CD4-positive, alpha-beta T cell treated with Interferon gamma for 1 hour (primary cell): ENCODE data around the gene CCDC27.
"Not testable (repeated sequence)": the region's sequence is repeated elsewhere in the genome, so short reads cannot be mapped to it uniquely, and the experiment has no call there.

Source experiments
- DNase-seq: peaks from one replicate; pipeline ENCODE4 v3.0.0-alpha.2; 2020

Gene CCDC27

GRCh38 chr1:3738943-3739342 lies 13.3 kb upstream of the CCDC27 start:
- DNase-seq: no peak

- DNase-seq: no peak
Observed at GRCh38 chr1:3740042-3740441, 12.2 kb upstream of the CCDC27 start.

- DNase-seq: no peak
Observed at GRCh38 chr1:3740752-3741151, 11.5 kb upstream of the CCDC27 start.

- DNase-seq: no peak
Observed at GRCh38 chr1:3741566-3742438, 10.4 kb upstream of the CCDC27 start.

GRCh38 chr1:3742439-3743298 lies 9.6 kb upstream of the CCDC27 start:
- DNase-seq: no peak

GRCh38 chr1:3743421-3743820 lies 8.8 kb upstream of the CCDC27 start:
- DNase-seq: no peak

GRCh38 chr1:3743826-3744225 lies 8.4 kb upstream of the CCDC27 start:
- DNase-seq: no peak

- no peak for DNase-seq
Observed at GRCh38 chr1:3744646-3745045, 7.6 kb upstream of the CCDC27 start.

GRCh38 chr1:3745071-3745470 lies 7.2 kb upstream of the CCDC27 start:
- no peak for DNase-seq

GRCh38 chr1:3745590-3746381 lies 6.5 kb upstream of the CCDC27 start:
- DNase-seq: no peak

- no peak for DNase-seq
Observed at GRCh38 chr1:3746389-3746829, 5.8 kb upstream of the CCDC27 start.

- peak; percentile 87 for DNase-seq
Observed at GRCh38 chr1:3746830-3747521, 5.3 kb upstream of the CCDC27 start.

- no peak for DNase-seq
Observed at GRCh38 chr1:3747522-3747848, 4.8 kb upstream of the CCDC27 start.

GRCh38 chr1:3747903-3748302 lies 4.3 kb upstream of the CCDC27 start:
- DNase-seq: no peak

GRCh38 chr1:3748316-3748900 lies 3.8 kb upstream of the CCDC27 start:
- DNase-seq: not testable (repeated sequence)

GRCh38 chr1:3749512-3749911 lies 2.7 kb upstream of the CCDC27 start:
- DNase-seq: no peak

- no peak for DNase-seq
Observed at GRCh38 chr1:3750741-3751140, 1.5 kb upstream of the CCDC27 start.

GRCh38 chr1:3753656-3754454 lies 1.6 kb downstream of the CCDC27 start:
- DNase-seq: no peak

- DNase-seq: no peak
Observed at GRCh38 chr1:3756394-3756793, 4.1 kb downstream of the CCDC27 start.

- no peak for DNase-seq
Observed at GRCh38 chr1:3759164-3759563, 6.9 kb downstream of the CCDC27 start.

GRCh38 chr1:3759796-3760195 lies 7.5 kb downstream of the CCDC27 start:
- no peak for DNase-seq
